ENCODE measurements around the gene TMEM63C. TPM values are rescaled to one million over a fixed set of nuclear protein-coding genes. Genes with fewer than 3 reads are reported as not detected.

Gene TMEM63C
- total RNA-seq, 1 experiment from 2014 or later = 5.7 TPM

- TF ChIP-seq, protein P1, sequence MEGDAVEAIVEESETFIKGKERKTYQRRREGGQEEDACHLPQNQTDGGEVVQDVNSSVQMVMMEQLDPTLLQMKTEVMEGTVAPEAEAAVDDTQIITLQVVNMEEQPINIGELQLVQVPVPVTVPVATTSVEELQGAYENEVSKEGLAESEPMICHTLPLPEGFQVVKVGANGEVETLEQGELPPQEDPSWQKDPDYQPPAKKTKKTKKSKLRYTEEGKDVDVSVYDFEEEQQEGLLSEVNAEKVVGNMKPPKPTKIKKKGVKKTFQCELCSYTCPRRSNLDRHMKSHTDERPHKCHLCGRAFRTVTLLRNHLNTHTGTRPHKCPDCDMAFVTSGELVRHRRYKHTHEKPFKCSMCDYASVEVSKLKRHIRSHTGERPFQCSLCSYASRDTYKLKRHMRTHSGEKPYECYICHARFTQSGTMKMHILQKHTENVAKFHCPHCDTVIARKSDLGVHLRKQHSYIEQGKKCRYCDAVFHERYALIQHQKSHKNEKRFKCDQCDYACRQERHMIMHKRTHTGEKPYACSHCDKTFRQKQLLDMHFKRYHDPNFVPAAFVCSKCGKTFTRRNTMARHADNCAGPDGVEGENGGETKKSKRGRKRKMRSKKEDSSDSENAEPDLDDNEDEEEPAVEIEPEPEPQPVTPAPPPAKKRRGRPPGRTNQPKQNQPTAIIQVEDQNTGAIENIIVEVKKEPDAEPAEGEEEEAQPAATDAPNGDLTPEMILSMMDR (IDR thresholded peaks at IDR 0.05 in 2 of 3, conservative IDR thresholded peaks at IDR 0.05 in 1 of 3; ENCODE audit: borderline replicate concordance in 1 of 3, insufficient read depth in 1 of 3, low read depth in 2 of 3, low read length in 2 of 3) = no peak
- no peak for TF ChIP-seq CBX3 (IDR thresholded peaks at IDR 0.05; ENCODE audit: low read depth)
Observed at GRCh38 chr14:77268989-77269600, 87.5 kb downstream of the TMEM63C start (continued).

- Histone ChIP-seq H3K27ac (ENCODE audit: low read depth, low read length) (no peak overlapping the region), H3K4me3 (replicated peaks in 1 of 2; ENCODE audit: low read depth in 1 of 2, low read length in 2 of 2) (no peak overlapping the region), H3K79me2 (ENCODE audit: insufficient read depth, low read length) (no peaks in the 10 kb centered on the region), H3K27me3 (ENCODE audit: insufficient read depth, low read length) (no peaks in the 10 kb centered on the region), H3K36me3 (ENCODE audit: control insufficient read depth in 1 of 2, insufficient read depth in 2 of 2, low read length in 2 of 2) (no peaks in the 10 kb centered on the region), H3K9me2 (ENCODE audit: insufficient read depth) (no peaks in the 10 kb centered on the region), H3K9me3 (ENCODE audit: control insufficient read depth in 1 of 2, insufficient read depth in 1 of 2, low read depth in 1 of 2, low read length in 2 of 2) (no peaks in the 10 kb centered on the region), H4K20me1 (ENCODE audit: insufficient read depth) (no peaks in the 10 kb centered on the region), H2AFZ (ENCODE audit: low read depth, low read length, poor library complexity, severe bottlenecking) (no peak overlapping the region), H3K4me1 (ENCODE audit: control insufficient read depth in 1 of 2, insufficient read depth in 2 of 2, low read length in 2 of 2) (no peaks in the 10 kb centered on the region), H3K4me2 (ENCODE audit: low read length) (no peak overlapping the region), H3K9ac (ENCODE audit: low read length) (no peak overlapping the region)
- ChIA-PET CTCF (no interaction called here), POLR2A (no interaction called here), RAD21 (ENCODE audit: low non-redundant PET in 1 of 2, low total read pairs in 2 of 2, uncharacterized antibody in 2 of 2, unreplicated experiment in 2 of 2) (no interaction called here)
- intact Hi-C loops (cut with micrococcal nuclease) = no loop called here
- TF ChIP-seq SP1 (IDR thresholded peaks at IDR 0.05; ENCODE audit: low read depth) (no peak), ZFX (IDR thresholded peaks at IDR 0.05) (no peak), POLR2A (IDR thresholded peaks at IDR 0.05; ENCODE audit: borderline replicate concordance, extremely low read depth, insufficient read depth, insufficient read length) (no peak), ZNF274 (IDR thresholded peaks at IDR 0.05; ENCODE audit: low read depth, low read length) (no peak), ELF1 (IDR thresholded peaks at IDR 0.05; ENCODE audit: borderline replicate concordance, low read depth) (no peak), YY1 (IDR thresholded peaks at IDR 0.05; ENCODE audit: extremely low read depth, insufficient replicate concordance, low read depth, low read length) (no peak), TCF7L2 (IDR thresholded peaks at IDR 0.05; ENCODE audit: borderline replicate concordance, extremely low read depth, insufficient read depth, insufficient read length) (no peak), EZH2phosphoT487 (IDR thresholded peaks at IDR 0.05; ENCODE audit: borderline replicate concordance) (no peak), FOSL1 (IDR thresholded peaks at IDR 0.05; ENCODE audit: low read depth) (no peak), EGR1 (IDR thresholded peaks at IDR 0.05; ENCODE audit: low read depth) (no peak), EZH2 (IDR thresholded peaks at IDR 0.05) (no peak), JUND (IDR thresholded peaks at IDR 0.05) (no peak)
- TF ChIP-seq, protein P1 (IDR thresholded peaks at IDR 0.05 in 2 of 3, conservative IDR thresholded peaks at IDR 0.05 in 1 of 3; ENCODE audit: borderline replicate concordance in 1 of 3, insufficient read depth in 1 of 3, low read depth in 2 of 3, low read length in 2 of 3) = no peak
- TF ChIP-seq, protein P2, sequence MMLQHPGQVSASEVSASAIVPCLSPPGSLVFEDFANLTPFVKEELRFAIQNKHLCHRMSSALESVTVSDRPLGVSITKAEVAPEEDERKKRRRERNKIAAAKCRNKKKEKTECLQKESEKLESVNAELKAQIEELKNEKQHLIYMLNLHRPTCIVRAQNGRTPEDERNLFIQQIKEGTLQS (IDR thresholded peaks at IDR 0.05) = no peak
- TF ChIP-seq, protein P3, sequence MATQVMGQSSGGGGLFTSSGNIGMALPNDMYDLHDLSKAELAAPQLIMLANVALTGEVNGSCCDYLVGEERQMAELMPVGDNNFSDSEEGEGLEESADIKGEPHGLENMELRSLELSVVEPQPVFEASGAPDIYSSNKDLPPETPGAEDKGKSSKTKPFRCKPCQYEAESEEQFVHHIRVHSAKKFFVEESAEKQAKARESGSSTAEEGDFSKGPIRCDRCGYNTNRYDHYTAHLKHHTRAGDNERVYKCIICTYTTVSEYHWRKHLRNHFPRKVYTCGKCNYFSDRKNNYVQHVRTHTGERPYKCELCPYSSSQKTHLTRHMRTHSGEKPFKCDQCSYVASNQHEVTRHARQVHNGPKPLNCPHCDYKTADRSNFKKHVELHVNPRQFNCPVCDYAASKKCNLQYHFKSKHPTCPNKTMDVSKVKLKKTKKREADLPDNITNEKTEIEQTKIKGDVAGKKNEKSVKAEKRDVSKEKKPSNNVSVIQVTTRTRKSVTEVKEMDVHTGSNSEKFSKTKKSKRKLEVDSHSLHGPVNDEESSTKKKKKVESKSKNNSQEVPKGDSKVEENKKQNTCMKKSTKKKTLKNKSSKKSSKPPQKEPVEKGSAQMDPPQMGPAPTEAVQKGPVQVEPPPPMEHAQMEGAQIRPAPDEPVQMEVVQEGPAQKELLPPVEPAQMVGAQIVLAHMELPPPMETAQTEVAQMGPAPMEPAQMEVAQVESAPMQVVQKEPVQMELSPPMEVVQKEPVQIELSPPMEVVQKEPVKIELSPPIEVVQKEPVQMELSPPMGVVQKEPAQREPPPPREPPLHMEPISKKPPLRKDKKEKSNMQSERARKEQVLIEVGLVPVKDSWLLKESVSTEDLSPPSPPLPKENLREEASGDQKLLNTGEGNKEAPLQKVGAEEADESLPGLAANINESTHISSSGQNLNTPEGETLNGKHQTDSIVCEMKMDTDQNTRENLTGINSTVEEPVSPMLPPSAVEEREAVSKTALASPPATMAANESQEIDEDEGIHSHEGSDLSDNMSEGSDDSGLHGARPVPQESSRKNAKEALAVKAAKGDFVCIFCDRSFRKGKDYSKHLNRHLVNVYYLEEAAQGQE (IDR thresholded peaks at IDR 0.05; ENCODE audit: low read depth) = no peak
- BruUV-seq (replicated peaks) = no TSS peak
- DNase-seq (ENCODE audit: low read depth, low spot score) (no peak), ATAC-seq (no peak)
Observed at GRCh38 chr14:77270361-77271112, 88.9 kb downstream of the TMEM63C start.

Data from HCT116 (cell line).